MM.1S (cell line): Measurements from ENCODE around the gene CD19.

Experiments
- EZH2 ChIP-seq: fragments of 300-600 bp; sonication (generic); optimal IDR thresholded peaks from 2 replicates; pipeline ENCODE3; 2017; ENCODE audit warnings: low read depth, mild to moderate bottlenecking, antibody characterized with exemption, low read length, mixed read lengths
- EZH2phosphoT487 ChIP-seq: fragments of 300-600 bp; sonication (generic); IDR thresholded peaks from 2 replicates; pipeline ENCODE4 v1.6.1; 2018; ENCODE audit warnings: antibody characterized with exemption, low read length
- TF ChIP-seq, protein P1 (sequence below): fragments of 300-600 bp; sonication (generic); IDR thresholded peaks from 2 replicates; pipeline ENCODE4 v1.5.1; 2016; ENCODE audit warnings: antibody characterized with exemption, low read length, mixed read lengths

GRCh38 chr16:28923231-28923587 lies 8.6 kb upstream of the CD19 start:
- TF ChIP-seq, protein P1, sequence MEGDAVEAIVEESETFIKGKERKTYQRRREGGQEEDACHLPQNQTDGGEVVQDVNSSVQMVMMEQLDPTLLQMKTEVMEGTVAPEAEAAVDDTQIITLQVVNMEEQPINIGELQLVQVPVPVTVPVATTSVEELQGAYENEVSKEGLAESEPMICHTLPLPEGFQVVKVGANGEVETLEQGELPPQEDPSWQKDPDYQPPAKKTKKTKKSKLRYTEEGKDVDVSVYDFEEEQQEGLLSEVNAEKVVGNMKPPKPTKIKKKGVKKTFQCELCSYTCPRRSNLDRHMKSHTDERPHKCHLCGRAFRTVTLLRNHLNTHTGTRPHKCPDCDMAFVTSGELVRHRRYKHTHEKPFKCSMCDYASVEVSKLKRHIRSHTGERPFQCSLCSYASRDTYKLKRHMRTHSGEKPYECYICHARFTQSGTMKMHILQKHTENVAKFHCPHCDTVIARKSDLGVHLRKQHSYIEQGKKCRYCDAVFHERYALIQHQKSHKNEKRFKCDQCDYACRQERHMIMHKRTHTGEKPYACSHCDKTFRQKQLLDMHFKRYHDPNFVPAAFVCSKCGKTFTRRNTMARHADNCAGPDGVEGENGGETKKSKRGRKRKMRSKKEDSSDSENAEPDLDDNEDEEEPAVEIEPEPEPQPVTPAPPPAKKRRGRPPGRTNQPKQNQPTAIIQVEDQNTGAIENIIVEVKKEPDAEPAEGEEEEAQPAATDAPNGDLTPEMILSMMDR, result no peak
- no peak for TF ChIP-seq EZH2
- no peak for TF ChIP-seq EZH2phosphoT487
